Activated effector memory CD4-positive, alpha-beta T cell treated with Interleukin-2 at 50 U/mL for 16 hours (primary cell): ENCODE measurements around the gene SCUBE3.

Experiments used
- DNase-seq: peaks from one replicate; pipeline ENCODE4 v3.0.0-alpha.2; 2020

SCUBE3 gene

GRCh38 chr6:35213824-35214756, at the start of gene SCUBE3:
Gene SCUBE3, plus strand, starts transcription at chr6:35213956. Its CDS starts 463 bp downstream, at chr6:35214419.
- no peak for DNase-seq

- DNase-seq, result no peak
Observed at GRCh38 chr6:35164277-35164676, 49.5 kb upstream of the SCUBE3 start.

- DNase-seq, result no peak
Observed at GRCh38 chr6:35164868-35165267, 48.9 kb upstream of the SCUBE3 start.

- no peak for DNase-seq
Observed at GRCh38 chr6:35165630-35166071, 48.1 kb upstream of the SCUBE3 start.

- DNase-seq, result no peak
Observed at GRCh38 chr6:35166116-35166515, 47.6 kb upstream of the SCUBE3 start.

GRCh38 chr6:35166520-35166919, 47.2 kb upstream of the SCUBE3 start:
- DNase-seq, result no peak

GRCh38 chr6:35167505-35167904, 46.3 kb upstream of the SCUBE3 start:
- no peak for DNase-seq

- no peak for DNase-seq
Observed at GRCh38 chr6:35168461-35168861, 45.3 kb upstream of the SCUBE3 start.

- DNase-seq, result no peak
Observed at GRCh38 chr6:35170166-35170565, 43.6 kb upstream of the SCUBE3 start.

- no peak for DNase-seq
Observed at GRCh38 chr6:35170891-35171290, 42.9 kb upstream of the SCUBE3 start.

- DNase-seq, result no peak
Observed at GRCh38 chr6:35173044-35173426, 40.7 kb upstream of the SCUBE3 start.

GRCh38 chr6:35173427-35174087, 40.2 kb upstream of the SCUBE3 start:
- no peak for DNase-seq

- DNase-seq, result no peak
Observed at GRCh38 chr6:35174088-35174434, 39.7 kb upstream of the SCUBE3 start.

GRCh38 chr6:35174501-35174900, 39.3 kb upstream of the SCUBE3 start:
- DNase-seq, result no peak

GRCh38 chr6:35176301-35177024, 37.3 kb upstream of the SCUBE3 start:
- no peak for DNase-seq

- no peak for DNase-seq
Observed at GRCh38 chr6:35177157-35177556, 36.6 kb upstream of the SCUBE3 start.

- DNase-seq, result no peak
Observed at GRCh38 chr6:35177596-35177995, 36.2 kb upstream of the SCUBE3 start.

- DNase-seq, result no peak
Observed at GRCh38 chr6:35178012-35178411, 35.7 kb upstream of the SCUBE3 start.

- no peak for DNase-seq
Observed at GRCh38 chr6:35178932-35179832, 34.6 kb upstream of the SCUBE3 start.

- no peak for DNase-seq
Observed at GRCh38 chr6:35179901-35180535, 33.7 kb upstream of the SCUBE3 start.

GRCh38 chr6:35181308-35181932, 32.3 kb upstream of the SCUBE3 start:
- DNase-seq, result no peak
